Adrenal gland (tissue), 12 donors: ENCODE results near the gene ATRIP. TPM values are rescaled to one million over a fixed set of nuclear protein-coding genes. Genes with fewer than 3 reads are reported as not detected.

Experiments used
- DNase-seq, 7 donors: peaks; one replicate each; pipeline ENCODE4 v3.0.0-alpha.2; 2019 to 2020
- H3K27ac ChIP-seq, 5 donors: fragments of 200-600 bp; sonication (generic) in 4 of 5; 1 replicate in 3 of 5; 2 replicates in 2 of 5; pipeline versions ENCODE4 v1.5.1 to v1.8.0; 2016 to 2020; ENCODE audit warnings: mild to moderate bottlenecking in 1 of 5
- H3K27me3 ChIP-seq: fragments of 200-600 bp; 2 replicates; pipeline ENCODE4 v1.8.0; 2021
- H3K36me3 ChIP-seq, 2 donors: fragments of 200-600 bp; replicated peaks in 1 of 2; 1 replicate in 1 of 2; 2 replicates in 1 of 2; pipeline versions ENCODE4 v1.5.1 to v1.8.0; 2018 to 2022
- H3K4me1 ChIP-seq, 2 donors: fragments of 200-600 bp; replicated peaks in 1 of 2; 1 replicate in 1 of 2; 2 replicates in 1 of 2; pipeline versions ENCODE4 v1.5.1 to v1.8.0; 2018 to 2021
- H3K4me3 ChIP-seq, 4 donors: fragments of 200-600 bp; sonication (generic) in 3 of 4; one replicate each; pipeline ENCODE4 v1.5.1; 2016 to 2018
- H3K9me3 ChIP-seq, 3 donors: fragments of 200-600 bp; sonication (generic) in 1 of 3; replicated peaks in 1 of 3; 1 replicate in 2 of 3; 2 replicates in 1 of 3; pipeline versions ENCODE4 v1.5.1 to v1.8.0; 2016 to 2021
- CTCF ChIP-seq, 6 experiments: fragments of 450-650 bp in 4 of 6; fragments of 200-600 bp in 2 of 6; sonication (generic) in 1 of 6; IDR thresholded peaks; 1 replicate in 5 of 6; 2 replicates in 1 of 6; pipeline versions ENCODE4 v1.5.1 to v1.8.0; 2016 to 2021; ENCODE audit warnings: antibody characterized with exemption in 6 of 6, mild to moderate bottlenecking in 2 of 6, moderate library complexity in 1 of 6
- POLR2A ChIP-seq, 2 donors: fragments of 450-650 bp; IDR thresholded peaks; one replicate each; pipeline ENCODE4 v1.6.1; 2017; ENCODE audit warnings: antibody characterized with exemption in 2 of 2, mild to moderate bottlenecking in 2 of 2, moderate library complexity in 1 of 2
- WGBS, 4 donors: extraction: QIAGEN DNeasy Blood & Tissue Kit in 2 of 4; methylation state at CpG; one replicate each; pipeline versions ENCODE4 v1.1.5 to v1.1.7; 2013 to 2017; 5-methylcytosine and 5-hydroxymethylcytosine counted together
- intact Hi-C, 2 donors: fragments of 100-400 bp; cut with DNase I; formaldehyde crosslinking; loops; one replicate each; pipeline versions ENCODE4 v1.14.1 to v1.15.0; 2022 to 2023
- polyA plus RNA-seq, 3 donors: library from polyadenylated mRNA; stranded (reverse); fragments of 200-250 nt in 2 of 3; fragments of 350-450 nt in 1 of 3; fragmentation: Illumina TruSeq in 1 of 3; extraction: RNeasy Lipid Tissue Mini Kit (QIAGEN cat#74804) in 1 of 3; gene quantifications; one replicate each; pipeline ENCODE4 v1.2.3, GENCODE V29; 2013 to 2014
- total RNA-seq, 9 donors: library from RNA; depleted of rRNA in 4 of 9; stranded (reverse); fragments of >200 nt in 4 of 9; fragments of 120-200 nt in 1 of 9; fragmentation: NEBNext Ultra II Directional in 1 of 9; extraction: Animal tissue kit (Norgen Biotek cat#: 25700) in 1 of 9; gene quantifications; one replicate each; pipeline versions ENCODE4 v1.1.0 to v1.2.4, GENCODE V29; 2013 to 2023
- donor health status: healthy with polysubstance abuse.
- donor health status: Bipolar disorder and iron deficiency.
- donor health status: DM: yes; HTN: yes; CAD: no.
- donor health status: DM: no; HTN: no; CAD: no.
- donor health status: DM: no; HTN: no; CAD: no.
- donor health status: DM: yes; HTN: yes; CAD: no.

Gene ATRIP
- total and polyA plus RNA-seq, 12 donors: 5.1 to 15.9 (median 6.8) TPM

DNA sequence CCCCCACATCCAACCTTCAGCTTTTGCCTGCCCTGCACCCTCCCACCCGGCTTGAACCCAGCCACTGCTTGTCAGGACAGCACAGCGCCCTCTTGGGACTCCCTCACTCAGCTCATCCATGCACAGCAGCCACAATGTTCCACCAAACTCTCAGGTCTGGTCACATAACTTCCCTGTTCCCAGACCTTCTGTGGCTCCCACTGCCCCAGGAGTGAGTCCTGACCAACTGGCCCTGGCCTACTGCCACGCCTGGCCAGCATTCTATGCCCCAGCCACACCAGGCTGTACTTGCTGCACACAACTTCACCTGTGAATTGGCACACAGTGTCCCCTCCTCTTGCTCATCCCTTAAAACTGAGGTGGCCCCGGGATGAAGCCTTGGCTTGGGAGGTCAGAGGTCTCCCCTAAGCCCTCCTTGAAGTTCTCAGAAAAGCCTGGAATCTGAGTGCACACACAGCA lies 37.7 kb upstream of the ATRIP start:
- Histone ChIP-seq H3K27me3 (no peaks in the 10 kb centered on the region), H3K4me3 (no peak overlapping the region), H3K27ac (no peak overlapping the region), H3K9me3 (no peaks in the 10 kb centered on the region), H3K4me1 (no peaks in the 10 kb centered on the region), H3K36me3 (peaks cover 0 to 15% of the 10 kb centered on the region in 2 donors)
- intact Hi-C loops: no loop called here
- peak in 5 of 7 donors; percentile 0 to 45 (median 11) for DNase-seq
- no peak for TF ChIP-seq CTCF (IDR thresholded peaks at IDR 0.05)
- WGBS, 4 donors: 75 to 89% (median 82%) methylated on average over 4 of the region's 4 CpGs

GRCh38 chr3:48409291-48410201 lies 37.0 kb upstream of the ATRIP start:
- peaks cover 0 to 15% of the 10 kb centered on the region in 2 donors for H3K36me3 ChIP-seq
- H3K4me3 ChIP-seq: no peak overlapping the region
- intact Hi-C loops: no loop called here
- H3K4me1 ChIP-seq: no peaks in the 10 kb centered on the region
- TF ChIP-seq POLR2A (IDR thresholded peaks at IDR 0.05) (no peak), CTCF (IDR thresholded peaks at IDR 0.05) (no peak)
- WGBS, 4 donors: 88 to 95% (median 93%) methylated on average over 19 to 31 of the region's 31 CpGs
- H3K27me3 ChIP-seq: no peaks in the 10 kb centered on the region
- H3K9me3 ChIP-seq: no peaks in the 10 kb centered on the region
- H3K27ac ChIP-seq: no peak overlapping the region
- peak in 5 of 7 donors; percentile 6 to 43 (median 9) for DNase-seq

DNA sequence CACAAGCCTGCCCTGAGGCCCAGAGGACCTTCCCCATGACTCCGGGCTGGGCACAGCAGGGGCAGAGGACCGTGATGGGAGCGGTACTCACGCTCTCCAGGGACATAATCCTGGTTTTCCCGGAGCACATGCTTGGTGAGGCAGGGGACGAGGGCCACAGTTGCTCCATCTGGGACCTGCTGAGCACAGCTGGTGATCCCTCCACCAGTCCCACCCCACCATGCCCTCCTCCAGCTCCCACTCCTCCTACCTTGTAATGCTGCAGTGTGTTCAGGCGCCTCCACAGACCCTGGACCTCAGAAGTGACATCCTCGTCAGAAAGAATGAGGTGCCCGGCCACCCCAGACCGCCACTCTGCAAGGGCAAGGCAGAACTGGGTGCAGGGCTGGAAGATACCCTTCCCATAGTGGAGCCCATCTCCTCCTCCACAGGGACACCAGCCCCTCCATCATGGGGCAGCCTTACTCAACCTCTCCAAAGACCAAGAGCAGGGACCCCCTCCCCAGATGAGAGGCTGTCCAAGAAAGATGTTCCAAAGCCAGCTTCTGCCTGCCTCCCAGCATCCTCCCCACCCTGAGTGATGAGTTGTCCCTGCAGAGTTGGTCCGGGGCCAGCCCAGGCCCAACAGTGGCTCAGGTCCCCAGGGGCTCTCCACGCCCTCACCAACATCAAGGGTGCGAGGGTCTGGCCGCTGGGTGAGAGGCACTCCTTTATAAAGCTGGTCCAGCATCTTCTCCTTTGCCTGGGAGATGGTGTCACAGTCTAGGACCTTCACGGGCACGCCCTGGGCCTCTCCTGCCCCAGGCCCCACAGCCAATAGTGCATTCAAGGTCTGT lies 36.1 kb upstream of the ATRIP start:
- peak in 3 of 7 donors; percentile 8 to 35 (median 8) for DNase-seq
- Histone ChIP-seq H3K4me3 (no peak overlapping the region), H3K36me3 (peaks cover 0 to 23% of the 10 kb centered on the region in 2 donors), H3K4me1 (no peaks in the 10 kb centered on the region), H3K27ac (no peak overlapping the region), H3K27me3 (no peaks in the 10 kb centered on the region), H3K9me3 (no peaks in the 10 kb centered on the region)
- TF ChIP-seq POLR2A (IDR thresholded peaks at IDR 0.05) (no peak), CTCF (IDR thresholded peaks at IDR 0.05) (no peak)
- 89 to 98% (median 93%) methylated on average over 6 to 16 of the region's 16 CpGs for WGBS, 4 donors
- intact Hi-C loops: no loop called here

- H3K27me3 ChIP-seq: no peaks in the 10 kb centered on the region
- no peaks in the 10 kb centered on the region for H3K4me1 ChIP-seq
- DNase-seq: peak in 1 of 7 donors; percentile 6
- TF ChIP-seq CTCF (IDR thresholded peaks at IDR 0.05): no peak
- no peak for TF ChIP-seq POLR2A (IDR thresholded peaks at IDR 0.05)
- 87 to 95% (median 94%) methylated on average over 7 to 9 of the region's 9 CpGs for WGBS, 4 donors
- peaks cover 0 to 29% of the 10 kb centered on the region in 2 donors for H3K36me3 ChIP-seq
- H3K27ac ChIP-seq: no peak overlapping the region
- H3K9me3 ChIP-seq: no peaks in the 10 kb centered on the region
- intact Hi-C loops: no loop called here
- H3K4me3 ChIP-seq: no peak overlapping the region
Observed at GRCh38 chr3:48411041-48411588, 35.4 kb upstream of the ATRIP start.
